GM18499 (cell line): ENCODE data around the gene BNIP5.

Experiments
- ATAC-seq: cut with Tn5 transposase; IDR thresholded peaks from one replicate; pipeline ENCODE4 v1.9.1; 2021; ENCODE audit warnings: moderate number of reproducible peaks; ENCODE audit not compliant: insufficient read depth, unreplicated experiment

The BNIP5 gene

GRCh38 chr6:36326356-36326995 lies 10.2 kb downstream of the BNIP5 start:
- no peak for ATAC-seq

GRCh38 chr6:36324715-36325114 lies 12.0 kb downstream of the BNIP5 start:
- no peak for ATAC-seq

- ATAC-seq = no peak
These were observed 12.5 kb downstream of the BNIP5 start for GRCh38 chr6:36324191-36324590.

DNA sequence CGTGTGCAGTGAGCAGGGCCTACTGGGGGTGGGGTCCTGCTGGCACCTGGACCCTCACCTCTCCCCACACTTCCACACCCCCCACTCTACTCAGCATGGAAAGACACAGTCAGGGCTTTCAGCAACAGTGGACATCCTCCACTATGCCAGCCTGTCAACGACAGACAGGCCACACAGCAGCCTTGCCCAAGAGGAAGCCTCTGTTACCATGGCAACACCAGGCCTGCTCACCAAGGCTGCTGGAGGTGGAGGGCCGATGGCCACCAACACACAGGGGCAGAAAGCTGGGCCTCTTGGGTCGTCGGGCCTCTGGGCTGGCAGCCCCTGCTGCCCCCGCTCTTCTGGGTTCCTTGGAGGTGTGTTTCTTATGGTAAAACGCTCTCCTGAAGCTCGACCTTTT lies 13.6 kb downstream of the BNIP5 start:
- no peak for ATAC-seq

DNA sequence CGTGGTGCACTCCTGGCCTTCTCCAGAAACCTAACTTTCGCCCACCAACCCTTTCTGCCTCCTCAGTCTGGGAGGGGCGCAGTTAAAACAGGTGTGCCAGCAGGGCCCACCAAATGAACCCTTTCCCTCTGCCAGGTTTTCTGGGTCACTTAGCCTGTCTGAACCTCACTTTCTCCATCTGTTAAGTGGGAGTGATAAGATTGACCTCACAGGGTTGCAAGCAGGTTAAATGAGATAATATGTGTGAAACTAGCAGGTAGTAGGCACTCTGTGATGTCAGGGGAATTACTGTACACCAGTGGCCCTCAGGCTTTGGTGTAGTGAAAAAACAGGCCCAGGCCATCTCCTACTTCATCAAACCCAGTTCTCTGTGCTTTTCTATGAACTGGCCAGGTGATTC lies 14.1 kb downstream of the BNIP5 start:
- no peak for ATAC-seq

- no peak for ATAC-seq
These were observed 16.2 kb downstream of the BNIP5 start for GRCh38 chr6:36320475-36320874.

- ATAC-seq = no peak
These were observed 16.9 kb downstream of the BNIP5 start for GRCh38 chr6:36319821-36320220.

DNA sequence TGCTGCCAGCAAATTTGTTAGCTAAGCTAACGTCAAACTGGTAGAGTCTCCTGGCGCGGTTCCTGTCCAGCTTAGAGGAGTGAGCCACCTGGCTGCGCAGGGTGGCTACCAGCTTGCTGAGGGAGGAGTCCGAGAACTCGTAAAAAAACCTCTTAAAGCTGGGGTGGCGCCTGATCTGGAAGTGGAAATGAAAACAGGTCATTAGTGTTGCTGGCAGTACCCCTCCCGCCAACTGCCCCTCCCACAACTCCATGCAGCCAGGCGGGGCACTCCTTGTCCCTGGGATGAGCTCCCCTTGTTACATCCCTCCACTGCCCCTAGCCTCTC lies 17.3 kb downstream of the BNIP5 start:
- ATAC-seq = no peak

- ATAC-seq = no peak
These were observed 17.8 kb downstream of the BNIP5 start for GRCh38 chr6:36318690-36319435.

- no peak for ATAC-seq
These were observed 19.1 kb downstream of the BNIP5 start for GRCh38 chr6:36317623-36318022.

DNA sequence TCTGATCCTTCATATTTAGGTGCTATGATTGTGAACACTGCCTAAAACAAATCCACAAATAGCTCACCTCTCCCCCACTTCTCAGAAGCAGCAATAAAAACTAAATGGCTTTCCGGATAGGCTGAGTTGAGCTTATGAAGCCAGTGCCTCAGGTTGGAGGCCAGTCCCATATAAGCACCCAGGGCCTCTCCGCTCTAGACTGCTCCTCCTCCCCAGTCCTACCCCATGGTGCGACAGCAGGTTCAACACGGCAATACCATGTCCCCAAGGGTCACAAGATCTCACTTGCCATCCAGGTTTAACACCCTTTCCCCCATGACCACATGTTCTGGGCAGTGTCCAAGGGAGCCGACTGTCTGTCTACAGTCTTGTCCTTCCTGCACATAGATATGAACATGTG lies 20.8 kb downstream of the BNIP5 start:
- ATAC-seq = no peak

DNA sequence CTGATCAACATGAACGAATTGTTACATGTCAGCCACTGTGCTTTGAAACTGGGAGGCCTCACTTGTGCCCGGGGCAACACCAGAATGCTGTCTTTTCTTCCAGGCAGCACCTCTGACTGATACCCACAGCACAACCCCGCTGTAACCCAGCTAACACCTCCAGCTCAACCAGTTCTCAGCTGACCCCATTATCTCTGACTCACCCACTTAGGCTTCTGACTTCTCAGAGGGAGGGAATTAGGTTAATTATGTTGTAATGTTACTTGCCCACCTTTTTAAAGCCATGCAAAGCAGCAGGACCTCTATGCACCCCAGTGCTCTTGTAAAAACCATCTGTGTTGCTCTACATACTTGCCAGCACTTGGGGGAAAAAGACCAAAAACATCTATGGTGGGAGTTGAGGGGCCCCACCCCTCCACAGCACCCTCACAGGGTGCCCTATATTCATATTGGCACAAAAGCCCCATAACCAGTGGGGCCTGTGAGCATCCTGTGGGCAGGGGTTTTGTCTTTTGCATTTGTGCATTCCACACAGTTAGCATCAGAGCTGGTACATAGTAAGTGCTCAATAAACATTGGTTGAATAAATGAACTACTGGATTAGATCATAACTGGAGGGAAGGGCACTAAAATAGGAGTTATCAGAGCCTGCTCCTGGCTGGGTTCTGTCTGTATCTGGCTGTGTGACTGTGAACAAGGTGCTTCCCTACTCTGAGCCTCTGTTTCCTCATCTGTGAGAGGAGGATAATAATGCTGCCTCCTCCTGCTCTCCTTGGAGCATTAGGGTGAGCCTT lies 22.3 kb downstream of the BNIP5 start:
- ATAC-seq = no peak

- no peak for ATAC-seq
These were observed 23.1 kb downstream of the BNIP5 start for GRCh38 chr6:36313649-36313936.

- no peak for ATAC-seq
These were observed 23.6 kb downstream of the BNIP5 start for GRCh38 chr6:36312854-36313648.

- ATAC-seq = no peak
These were observed 26.8 kb downstream of the BNIP5 start for GRCh38 chr6:36309900-36310299.

DNA sequence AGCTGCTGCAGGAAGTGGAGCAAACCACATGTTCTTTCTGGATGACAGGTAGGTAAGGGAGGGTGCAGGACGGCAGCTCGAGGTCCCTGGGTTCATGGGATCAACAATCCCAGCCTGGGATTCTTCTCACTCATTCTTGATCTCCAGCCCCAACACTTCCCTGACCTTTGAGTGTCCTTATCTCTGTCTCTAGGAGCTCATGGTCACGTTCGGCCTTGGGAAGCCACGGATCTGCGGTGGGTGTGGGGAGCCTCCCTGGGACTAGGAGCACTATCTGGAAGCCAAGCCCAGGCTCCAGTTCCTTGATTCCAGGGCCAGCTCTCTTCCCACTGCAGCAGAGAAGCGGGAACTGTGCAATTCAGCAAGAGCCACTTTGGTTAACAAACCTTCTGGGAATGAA lies 27.5 kb downstream of the BNIP5 start:
- no peak for ATAC-seq

GRCh38 chr6:36308514-36308913 lies 28.2 kb downstream of the BNIP5 start:
- no peak for ATAC-seq

DNA sequence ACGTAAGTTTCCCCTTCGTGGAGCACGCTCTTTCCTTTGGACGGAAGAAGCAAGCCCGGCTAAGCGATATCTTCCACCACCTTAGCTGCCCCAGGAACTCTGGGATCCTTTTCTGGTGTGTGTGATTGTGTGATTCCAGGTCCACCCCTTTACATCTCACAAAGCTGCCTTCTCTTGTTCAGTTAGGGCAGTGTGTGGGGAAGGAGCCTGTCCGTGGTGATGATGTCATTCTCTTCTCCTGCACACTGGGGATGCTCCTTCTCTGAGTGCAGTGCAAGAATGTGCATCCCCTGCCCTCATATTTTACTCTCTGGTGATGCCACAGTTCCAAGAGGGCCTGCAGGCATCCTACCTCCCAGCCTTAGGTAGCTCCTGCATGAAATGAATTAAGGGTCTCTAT lies 30.3 kb downstream of the BNIP5 start:
- ATAC-seq = no peak

- ATAC-seq = no peak
These were observed 30.8 kb downstream of the BNIP5 start for GRCh38 chr6:36305885-36306284.

GRCh38 chr6:36302227-36302976 lies 34.3 kb downstream of the BNIP5 start:
- ATAC-seq = peak; percentile 68
